NCI-H146 treated with DMSO at 0.1 percent for 48 hours (cell line): ENCODE measurements around the gene ZNF747.

ENCODE experiments used
- DNase-seq: peaks from one replicate; lab custom pipeline; 2025; ENCODE audit not compliant: unreplicated experiment; lab: John Stamatoyannopoulos, UW

Gene ZNF747

GRCh38 chr16:30519120-30520049 lies 15.3 kb downstream of the ZNF747 start:
- no peak for DNase-seq

- no peak for DNase-seq
Measured at GRCh38 chr16:30518552-30518951, 16.1 kb downstream of the ZNF747 start.

- DNase-seq: no peak
Measured at GRCh38 chr16:30515275-30515674, 19.4 kb downstream of the ZNF747 start.

- no peak for DNase-seq
Measured at GRCh38 chr16:30511509-30511908, 23.1 kb downstream of the ZNF747 start.

GRCh38 chr16:30510376-30510938 lies 24.2 kb downstream of the ZNF747 start:
- no peak for DNase-seq

- no peak for DNase-seq
Measured at GRCh38 chr16:30509081-30509765, 25.4 kb downstream of the ZNF747 start.

- DNase-seq: no peak
Measured at GRCh38 chr16:30503403-30504296, 31.0 kb downstream of the ZNF747 start.

GRCh38 chr16:30499284-30499683 lies 35.4 kb downstream of the ZNF747 start:
- no peak for DNase-seq

- DNase-seq: peak; percentile 27
Measured at GRCh38 chr16:30494709-30495108, 39.9 kb downstream of the ZNF747 start.

GRCh38 chr16:30493941-30494488 lies 40.6 kb downstream of the ZNF747 start:
- no peak for DNase-seq

GRCh38 chr16:30491744-30492308 lies 42.8 kb downstream of the ZNF747 start:
- DNase-seq: no peak

- DNase-seq: no peak
Measured at GRCh38 chr16:30491229-30491628, 43.4 kb downstream of the ZNF747 start.

- no peak for DNase-seq
Measured at GRCh38 chr16:30490210-30490609, 44.4 kb downstream of the ZNF747 start.

- peak; percentile 42 for DNase-seq
Measured at GRCh38 chr16:30488764-30489605, 45.7 kb downstream of the ZNF747 start.

- DNase-seq: no peak
Measured at GRCh38 chr16:30485818-30486436, 48.7 kb downstream of the ZNF747 start.

GRCh38 chr16:30484887-30485286 lies 49.8 kb downstream of the ZNF747 start:
- no peak for DNase-seq

- DNase-seq: no peak
Measured at GRCh38 chr16:30482366-30482765, 52.3 kb downstream of the ZNF747 start.

GRCh38 chr16:30481381-30481780 lies 53.3 kb downstream of the ZNF747 start:
- no peak for DNase-seq
